ENCODE measurements around the gene LKAAEAR1. TPM values are rescaled to one million over a fixed set of nuclear protein-coding genes. Genes with fewer than 3 reads are reported as not detected.
A peak's percentile ranks its signal among the peaks of the same experiment; 100 is the strongest.

The LKAAEAR1 gene
- total RNA-seq, 1 donor from 2014 or later, result not detected

DNA sequence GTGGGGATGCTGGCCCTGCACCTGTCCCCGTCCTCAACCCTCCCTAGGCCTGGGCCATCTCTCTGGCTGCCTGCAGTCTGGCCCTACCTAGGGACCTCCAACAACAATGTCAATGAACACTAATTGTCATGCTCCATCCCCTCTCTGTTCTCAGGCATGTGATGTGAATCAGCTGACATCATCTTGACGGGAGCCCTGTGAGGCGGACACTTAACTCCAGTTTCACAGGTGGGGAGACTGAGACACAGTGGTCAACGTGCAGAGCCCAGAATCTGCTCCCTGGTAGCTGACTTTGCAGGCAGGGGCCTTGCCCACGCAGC lies 22.0 kb downstream of the LKAAEAR1 start:
- no peaks in the 10 kb centered on the region for H3K36me3 Mint-ChIP-seq (ENCODE audit: unreplicated experiment)
- peaks cover 3% of the 10 kb centered on the region for H3K9me3 Mint-ChIP-seq (ENCODE audit: unreplicated experiment)
- DNase-seq, result no peak
- peaks cover 8% of the 10 kb centered on the region for H3K4me1 Mint-ChIP-seq (ENCODE audit: low read depth, unreplicated experiment)
- H3K4me3 Mint-ChIP-seq (ENCODE audit: unreplicated experiment), result peak overlapping the region; percentile 65
- no peak overlapping the region for H3K27ac Mint-ChIP-seq (ENCODE audit: unreplicated experiment)
- TF ChIP-seq, protein P1, sequence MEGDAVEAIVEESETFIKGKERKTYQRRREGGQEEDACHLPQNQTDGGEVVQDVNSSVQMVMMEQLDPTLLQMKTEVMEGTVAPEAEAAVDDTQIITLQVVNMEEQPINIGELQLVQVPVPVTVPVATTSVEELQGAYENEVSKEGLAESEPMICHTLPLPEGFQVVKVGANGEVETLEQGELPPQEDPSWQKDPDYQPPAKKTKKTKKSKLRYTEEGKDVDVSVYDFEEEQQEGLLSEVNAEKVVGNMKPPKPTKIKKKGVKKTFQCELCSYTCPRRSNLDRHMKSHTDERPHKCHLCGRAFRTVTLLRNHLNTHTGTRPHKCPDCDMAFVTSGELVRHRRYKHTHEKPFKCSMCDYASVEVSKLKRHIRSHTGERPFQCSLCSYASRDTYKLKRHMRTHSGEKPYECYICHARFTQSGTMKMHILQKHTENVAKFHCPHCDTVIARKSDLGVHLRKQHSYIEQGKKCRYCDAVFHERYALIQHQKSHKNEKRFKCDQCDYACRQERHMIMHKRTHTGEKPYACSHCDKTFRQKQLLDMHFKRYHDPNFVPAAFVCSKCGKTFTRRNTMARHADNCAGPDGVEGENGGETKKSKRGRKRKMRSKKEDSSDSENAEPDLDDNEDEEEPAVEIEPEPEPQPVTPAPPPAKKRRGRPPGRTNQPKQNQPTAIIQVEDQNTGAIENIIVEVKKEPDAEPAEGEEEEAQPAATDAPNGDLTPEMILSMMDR (IDR thresholded peaks at IDR 0.05; ENCODE audit: partially characterized antibody, unreplicated experiment), result no peak
- peaks cover 5% of the 10 kb centered on the region for H3K27me3 Mint-ChIP-seq (ENCODE audit: unreplicated experiment)

DNA sequence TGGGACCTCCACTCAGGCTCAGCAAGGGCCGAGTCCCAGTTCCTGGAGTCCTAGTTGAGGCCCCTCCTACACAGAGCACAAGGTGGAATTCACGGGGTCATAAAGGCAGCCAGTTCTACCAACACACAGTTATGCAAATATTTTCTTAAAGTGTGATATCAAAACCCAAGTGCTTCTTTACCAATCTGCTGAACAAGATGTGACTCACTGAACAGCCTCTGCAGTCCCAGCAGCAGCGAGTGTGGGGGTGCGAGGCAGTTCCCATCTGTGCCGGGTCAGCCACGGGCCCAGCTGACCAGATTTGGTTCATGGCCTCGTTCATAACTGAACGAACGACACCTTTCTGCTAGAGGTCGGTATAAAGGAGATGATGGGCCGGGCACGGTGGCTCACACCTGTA lies 25.7 kb downstream of the LKAAEAR1 start:
- DNase-seq, result no peak
- peaks cover 3% of the 10 kb centered on the region for H3K9me3 Mint-ChIP-seq (ENCODE audit: unreplicated experiment)
- TF ChIP-seq, protein P1 (IDR thresholded peaks at IDR 0.05; ENCODE audit: partially characterized antibody, unreplicated experiment), result no peak
- H3K27ac Mint-ChIP-seq (ENCODE audit: unreplicated experiment), result no peak overlapping the region
- H3K36me3 Mint-ChIP-seq (ENCODE audit: unreplicated experiment), result no peaks in the 10 kb centered on the region
- peaks cover 4% of the 10 kb centered on the region for H3K4me1 Mint-ChIP-seq (ENCODE audit: low read depth, unreplicated experiment)
- peaks cover 14% of the 10 kb centered on the region for H3K27me3 Mint-ChIP-seq (ENCODE audit: unreplicated experiment)
- H3K4me3 Mint-ChIP-seq (ENCODE audit: unreplicated experiment), result no peak overlapping the region

DNA sequence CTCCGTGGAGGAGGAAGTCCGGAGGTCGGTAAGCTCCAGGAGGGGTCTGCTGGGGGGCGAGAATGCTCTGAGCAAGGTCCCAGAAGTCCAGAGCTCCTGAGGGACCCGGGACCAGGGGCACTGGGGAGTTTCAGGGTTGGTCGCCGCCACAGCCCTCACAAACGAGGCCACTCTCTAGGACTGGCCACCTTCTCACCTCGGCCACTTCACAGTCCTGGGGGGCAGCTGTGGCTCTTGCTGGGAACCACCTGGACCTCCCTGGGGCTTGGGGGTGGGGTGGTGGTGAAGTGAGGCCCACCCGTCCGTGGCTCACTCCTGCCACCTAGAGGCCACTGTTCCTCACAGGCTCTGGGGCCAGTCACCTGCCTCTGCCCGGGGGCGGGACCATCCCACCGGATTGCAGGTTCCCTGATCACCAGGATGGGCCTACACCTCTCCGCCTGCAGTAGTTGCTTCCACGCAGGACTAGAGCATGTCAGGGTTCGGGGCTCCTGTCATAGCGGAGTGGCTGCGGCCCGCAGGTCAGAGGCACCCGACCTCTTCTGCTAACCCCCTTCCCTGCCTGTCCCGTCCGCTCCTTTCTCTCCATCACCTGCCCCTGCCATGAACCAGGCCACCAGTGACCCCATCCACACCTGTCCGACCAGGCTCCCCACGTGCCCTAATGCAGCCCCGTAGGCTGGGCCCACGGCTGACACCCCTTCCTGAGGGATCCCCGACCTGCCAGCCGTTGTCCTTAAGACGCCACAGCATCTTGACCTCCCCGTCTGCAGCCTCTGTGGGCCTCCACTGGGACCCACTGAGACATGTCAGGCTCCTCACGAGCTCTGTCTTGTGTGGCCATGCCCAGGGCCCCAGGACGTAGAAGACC lies 26.3 kb downstream of the LKAAEAR1 start:
- DNase-seq, result peak; percentile 86
- Mint-ChIP-seq H3K27me3 (ENCODE audit: unreplicated experiment) (peaks cover 18% of the 10 kb centered on the region), H3K36me3 (ENCODE audit: unreplicated experiment) (no peaks in the 10 kb centered on the region), H3K9me3 (ENCODE audit: unreplicated experiment) (peaks cover 3% of the 10 kb centered on the region), H3K4me3 (ENCODE audit: unreplicated experiment) (no peak overlapping the region), H3K4me1 (ENCODE audit: low read depth, unreplicated experiment) (peaks cover 6% of the 10 kb centered on the region), H3K27ac (ENCODE audit: unreplicated experiment) (no peak overlapping the region)
- TF ChIP-seq, protein P1 (IDR thresholded peaks at IDR 0.05; ENCODE audit: partially characterized antibody, unreplicated experiment), result peak; percentile 83

DNA sequence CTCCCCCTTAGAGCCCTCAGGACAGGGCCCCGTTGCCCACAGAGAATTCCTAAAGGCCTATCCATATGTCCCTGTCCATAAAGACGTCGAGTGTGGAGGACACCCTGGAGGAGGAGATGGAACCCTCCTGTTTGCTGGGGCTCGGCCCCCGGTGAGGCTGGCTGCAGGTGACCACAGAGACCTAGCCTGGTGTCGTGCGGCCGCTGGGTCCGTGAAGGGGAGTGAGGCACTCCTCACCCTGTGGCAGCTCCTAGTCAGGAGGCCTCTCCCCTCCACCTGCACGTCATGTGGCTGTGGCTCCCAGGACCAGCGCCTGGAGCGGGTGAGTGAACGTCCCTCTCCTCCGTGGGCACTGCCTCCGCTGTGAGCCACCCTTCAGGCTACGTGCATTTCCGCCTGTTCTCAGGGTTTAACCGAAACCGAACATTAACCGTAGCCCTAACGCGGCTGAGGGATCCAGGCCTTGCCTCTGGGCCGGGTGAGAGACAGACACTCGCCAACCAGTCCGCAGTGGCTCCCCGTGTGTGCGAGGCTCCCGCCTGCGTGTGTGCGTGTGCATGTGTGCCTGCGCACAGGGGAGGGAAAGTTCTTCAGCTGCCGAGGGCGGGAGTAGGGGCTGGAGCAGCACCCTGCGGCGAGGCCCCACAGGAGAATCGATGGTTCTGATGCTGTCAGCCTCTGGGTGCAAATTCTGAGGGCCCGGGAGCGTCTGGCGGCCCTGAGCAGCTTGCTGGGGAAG lies 27.1 kb downstream of the LKAAEAR1 start:
- DNase-seq, result no peak
- peaks cover 18% of the 10 kb centered on the region for H3K27me3 Mint-ChIP-seq (ENCODE audit: unreplicated experiment)

More for the DNA sequence above, 27.1 kb downstream of the LKAAEAR1 start:
- Mint-ChIP-seq H3K9me3 (ENCODE audit: unreplicated experiment) (peaks cover 3% of the 10 kb centered on the region), H3K36me3 (ENCODE audit: unreplicated experiment) (no peaks in the 10 kb centered on the region), H3K4me3 (ENCODE audit: unreplicated experiment) (no peak overlapping the region), H3K4me1 (ENCODE audit: low read depth, unreplicated experiment) (peaks cover 6% of the 10 kb centered on the region), H3K27ac (ENCODE audit: unreplicated experiment) (no peak overlapping the region)
- TF ChIP-seq, protein P1 (IDR thresholded peaks at IDR 0.05; ENCODE audit: partially characterized antibody, unreplicated experiment), result no peak

Measured in glutamatergic neuron (in vitro differentiated cells).